ENCODE measurements around the gene ZNF608.

DNA sequence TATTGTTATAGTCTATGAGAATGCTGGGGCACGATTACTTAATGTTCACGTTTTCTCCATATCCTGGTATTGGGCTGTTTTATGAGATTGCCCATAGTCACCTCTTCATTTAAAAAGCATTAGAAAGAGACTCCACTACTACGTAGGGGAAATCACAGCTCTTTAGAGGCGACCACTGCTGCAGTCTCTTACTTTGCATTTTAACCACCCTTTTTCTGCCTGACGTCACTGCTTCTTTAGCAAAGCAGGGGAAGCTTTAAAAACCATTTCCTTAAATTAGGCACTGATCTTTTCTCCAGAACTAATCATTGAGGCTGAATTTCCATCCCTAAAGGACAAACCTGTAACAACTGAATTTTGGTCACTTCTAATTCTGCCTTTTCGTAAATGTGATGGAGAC is 38.9 kb downstream of the ZNF608 start:
- TF ChIP-seq, protein P1, sequence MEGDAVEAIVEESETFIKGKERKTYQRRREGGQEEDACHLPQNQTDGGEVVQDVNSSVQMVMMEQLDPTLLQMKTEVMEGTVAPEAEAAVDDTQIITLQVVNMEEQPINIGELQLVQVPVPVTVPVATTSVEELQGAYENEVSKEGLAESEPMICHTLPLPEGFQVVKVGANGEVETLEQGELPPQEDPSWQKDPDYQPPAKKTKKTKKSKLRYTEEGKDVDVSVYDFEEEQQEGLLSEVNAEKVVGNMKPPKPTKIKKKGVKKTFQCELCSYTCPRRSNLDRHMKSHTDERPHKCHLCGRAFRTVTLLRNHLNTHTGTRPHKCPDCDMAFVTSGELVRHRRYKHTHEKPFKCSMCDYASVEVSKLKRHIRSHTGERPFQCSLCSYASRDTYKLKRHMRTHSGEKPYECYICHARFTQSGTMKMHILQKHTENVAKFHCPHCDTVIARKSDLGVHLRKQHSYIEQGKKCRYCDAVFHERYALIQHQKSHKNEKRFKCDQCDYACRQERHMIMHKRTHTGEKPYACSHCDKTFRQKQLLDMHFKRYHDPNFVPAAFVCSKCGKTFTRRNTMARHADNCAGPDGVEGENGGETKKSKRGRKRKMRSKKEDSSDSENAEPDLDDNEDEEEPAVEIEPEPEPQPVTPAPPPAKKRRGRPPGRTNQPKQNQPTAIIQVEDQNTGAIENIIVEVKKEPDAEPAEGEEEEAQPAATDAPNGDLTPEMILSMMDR (IDR thresholded peaks at IDR 0.05) = no peak
- no peak for TF ChIP-seq POLR2A (IDR thresholded peaks at IDR 0.05)

Measured in right lobe of liver (tissue), 4 donors.